Liver (tissue), 9 donors: ENCODE data around the gene FAM110A. TPM values are rescaled to one million over a fixed set of nuclear protein-coding genes. Genes with fewer than 3 reads are reported as not detected.

Source experiments
- DNase-seq: peaks from one replicate; pipeline ENCODE4 v3.0.0-alpha.2; 2017; ENCODE audit warnings: low spot score
- H3K27ac ChIP-seq, 2 donors: one replicate each; pipeline ENCODE4 v1.7.0; 2013; ENCODE audit warnings: inconsistent platforms in 2 of 2, low read length in 2 of 2, control low read depth in 1 of 2, low read depth in 1 of 2, mild to moderate bottlenecking in 1 of 2
- H3K27me3 ChIP-seq, 4 donors: one replicate each; pipeline versions ENCODE4 v1.6.1 to v1.7.0; 2013; ENCODE audit warnings: low read length in 3 of 4, inconsistent platforms in 1 of 4, mild to moderate bottlenecking in 1 of 4, moderate library complexity in 1 of 4; ENCODE audit not compliant: control insufficient read depth in 4 of 4, insufficient read depth in 4 of 4
- H3K36me3 ChIP-seq, 4 donors: one replicate each; pipeline versions ENCODE4 v1.6.1 to v1.7.0; 2013; ENCODE audit warnings: low read length in 3 of 4, mild to moderate bottlenecking in 3 of 4, low read depth in 1 of 4, moderate library complexity in 1 of 4; ENCODE audit not compliant: control insufficient read depth in 4 of 4, insufficient read depth in 3 of 4
- H3K4me1 ChIP-seq, 4 donors: one replicate each; pipeline versions ENCODE4 v1.6.1 to v1.7.0; 2013; ENCODE audit warnings: low read length in 3 of 4, mild to moderate bottlenecking in 3 of 4, moderate library complexity in 1 of 4; ENCODE audit not compliant: control insufficient read depth in 4 of 4, insufficient read depth in 4 of 4
- H3K4me3 ChIP-seq, 3 donors: one replicate each; pipeline versions ENCODE4 v1.6.1 to v1.7.0; 2013; ENCODE audit warnings: low read length in 3 of 3, control low read depth in 1 of 3, low read depth in 1 of 3, mild to moderate bottlenecking in 1 of 3
- H3K9ac ChIP-seq, 2 donors: one replicate each; pipeline ENCODE4 v1.7.0; 2013; ENCODE audit warnings: low read length in 2 of 2, mild to moderate bottlenecking in 2 of 2, moderate library complexity in 2 of 2, control low read depth in 1 of 2, low read depth in 1 of 2
- H3K9me3 ChIP-seq, 4 donors: one replicate each; pipeline versions ENCODE4 v1.6.1 to v1.7.0; 2013; ENCODE audit warnings: low read length in 3 of 4; ENCODE audit not compliant: control insufficient read depth in 4 of 4
- CTCF ChIP-seq: fragments of 150-350 bp; IDR thresholded peaks from 2 replicates; pipeline ENCODE4 v1.5.1; 2017; ENCODE audit warnings: improper control_type of control experiment, low read depth, low read length; ENCODE audit not compliant: missing input control
- EGR1 ChIP-seq, 2 donors: IDR thresholded peaks; 2 replicates each; pipeline ENCODE4 v1.6.1; 2016 to 2018; ENCODE audit warnings: antibody characterized with exemption in 2 of 2, low read depth in 2 of 2
- FOXA1 ChIP-seq: IDR thresholded peaks from 2 replicates; pipeline ENCODE4 v1.6.1; 2016; ENCODE audit warnings: antibody characterized with exemption
- FOXA2 ChIP-seq: IDR thresholded peaks from 2 replicates; pipeline ENCODE4 v1.6.1; 2016; ENCODE audit warnings: antibody characterized with exemption
- GABPA ChIP-seq, 2 donors: IDR thresholded peaks in 1 of 2; conservative IDR thresholded peaks in 1 of 2; 2 replicates each; pipeline ENCODE4 v1.6.1; 2016; ENCODE audit warnings: antibody characterized with exemption in 2 of 2, mild to moderate bottlenecking in 1 of 2, moderate library complexity in 1 of 2
- HNF4A ChIP-seq, 2 donors: conservative IDR thresholded peaks; 2 replicates each; pipeline ENCODE4 v1.6.1; 2016; ENCODE audit warnings: antibody characterized with exemption in 2 of 2, mild to moderate bottlenecking in 2 of 2
- HNF4G ChIP-seq: IDR thresholded peaks from 2 replicates; pipeline ENCODE4 v1.6.1; 2016; ENCODE audit warnings: antibody characterized with exemption
- JUND ChIP-seq, 2 donors: IDR thresholded peaks; 2 replicates each; pipeline ENCODE4 v1.6.1; 2016; ENCODE audit warnings: antibody characterized with exemption in 2 of 2
- MAX ChIP-seq: IDR thresholded peaks from 2 replicates; pipeline ENCODE4 v1.6.1; 2016; ENCODE audit warnings: antibody characterized with exemption
- REST ChIP-seq: IDR thresholded peaks from 2 replicates; pipeline ENCODE4 v1.6.1; 2016; ENCODE audit warnings: antibody characterized with exemption, mild to moderate bottlenecking
- RXRA ChIP-seq, 2 donors: IDR thresholded peaks; 2 replicates each; pipeline ENCODE4 v1.6.1; 2017 to 2018; ENCODE audit warnings: antibody characterized with exemption in 2 of 2, mild to moderate bottlenecking in 1 of 2
- SP1 ChIP-seq: IDR thresholded peaks from 2 replicates; pipeline ENCODE4 v1.6.1; 2018; ENCODE audit warnings: antibody characterized with exemption, mild to moderate bottlenecking
- YY1 ChIP-seq: IDR thresholded peaks from 2 replicates; pipeline ENCODE4 v1.6.1; 2016; ENCODE audit warnings: antibody characterized with exemption, mild to moderate bottlenecking
- WGBS: extraction: QIAGEN DNeasy Blood & Tissue Kit; methylation state at CpG from one replicate; pipeline ENCODE4 v1.1.7; 2013; 5-methylcytosine and 5-hydroxymethylcytosine counted together
- polyA plus RNA-seq, 2 donors: library from polyadenylated mRNA; stranded (reverse) in 1 of 2; unstranded in 1 of 2; fragments of 200-250 nt in 1 of 2; fragments of >200 nt in 1 of 2; fragmentation: Nextera tagmentation in 1 of 2; extraction: Ambion mirVana in 1 of 2; gene quantifications; one replicate each; pipeline versions ENCODE4 v1.2.1 to v1.2.3, GENCODE V29; 2013 to 2015
- total RNA-seq, 2 donors: library from RNA; depleted of rRNA; stranded (reverse); fragments of >200 nt; gene quantifications; one replicate each; pipeline ENCODE4 v1.2.3, GENCODE V29; 2014
- TF ChIP-seq, protein P1 (sequence below): IDR thresholded peaks from 2 replicates; pipeline ENCODE4 v1.6.1; 2016; ENCODE audit warnings: antibody characterized with exemption
- TF ChIP-seq, protein P2 (sequence below): IDR thresholded peaks from 2 replicates; pipeline ENCODE4 v1.6.1; 2016; ENCODE audit warnings: antibody characterized with exemption
- donor health status: healthy.
- donor health status: healthy.
- donor health status: healthy.
- donor health status: healthy.
- donor health status: healthy.

Gene FAM110A
- total and polyA plus RNA-seq, 4 donors, result 1.2 to 6.7 (median 2.0) TPM

GRCh38 chr20:821731-822065 lies 11.8 kb upstream of the FAM110A start:
- no peaks in the 10 kb centered on the region for H3K9me3 ChIP-seq
- no peak overlapping the region for H3K4me3 ChIP-seq
- no peaks in the 10 kb centered on the region for H3K4me1 ChIP-seq
- no peak for DNase-seq
- no peak overlapping the region for H3K9ac ChIP-seq
- no peak overlapping the region for H3K27ac ChIP-seq
- no peaks in the 10 kb centered on the region for H3K27me3 ChIP-seq
- TF ChIP-seq REST, result no peak
- TF ChIP-seq, protein P1, sequence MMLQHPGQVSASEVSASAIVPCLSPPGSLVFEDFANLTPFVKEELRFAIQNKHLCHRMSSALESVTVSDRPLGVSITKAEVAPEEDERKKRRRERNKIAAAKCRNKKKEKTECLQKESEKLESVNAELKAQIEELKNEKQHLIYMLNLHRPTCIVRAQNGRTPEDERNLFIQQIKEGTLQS, result no peak
- TF ChIP-seq SP1, result no peak
- no peak for TF ChIP-seq JUND (IDR thresholded peaks at IDR 0.05)
- no peak for TF ChIP-seq HNF4A (conservative IDR thresholded peaks at IDR 0.05)
- no peak for TF ChIP-seq GABPA (IDR thresholded peaks at IDR 0.05 in 1 of 2, conservative IDR thresholded peaks at IDR 0.05 in 1 of 2)
- no peak for TF ChIP-seq RXRA (IDR thresholded peaks at IDR 0.05)
- TF ChIP-seq FOXA1, result no peak
- no peak for TF ChIP-seq FOXA2
- TF ChIP-seq MAX, result no peak
- TF ChIP-seq CTCF, result no peak
- no peak for TF ChIP-seq HNF4G
- TF ChIP-seq EGR1 (IDR thresholded peaks at IDR 0.05; ENCODE audit: low read depth in 2 of 2), result no peak
- WGBS, result 89% methylated on average over 3 of the region's 3 CpGs
- no peaks in the 10 kb centered on the region for H3K36me3 ChIP-seq

- Histone ChIP-seq H3K9ac (no peak overlapping the region), H3K27ac (no peak overlapping the region), H3K4me1 (no peaks in the 10 kb centered on the region), H3K27me3 (no peaks in the 10 kb centered on the region), H3K36me3 (no peaks in the 10 kb centered on the region), H3K4me3 (no peak overlapping the region), H3K9me3 (no peaks in the 10 kb centered on the region)
- no peak for DNase-seq
- TF ChIP-seq JUND (IDR thresholded peaks at IDR 0.05) (no peak), YY1 (no peak)
- TF ChIP-seq, protein P2, sequence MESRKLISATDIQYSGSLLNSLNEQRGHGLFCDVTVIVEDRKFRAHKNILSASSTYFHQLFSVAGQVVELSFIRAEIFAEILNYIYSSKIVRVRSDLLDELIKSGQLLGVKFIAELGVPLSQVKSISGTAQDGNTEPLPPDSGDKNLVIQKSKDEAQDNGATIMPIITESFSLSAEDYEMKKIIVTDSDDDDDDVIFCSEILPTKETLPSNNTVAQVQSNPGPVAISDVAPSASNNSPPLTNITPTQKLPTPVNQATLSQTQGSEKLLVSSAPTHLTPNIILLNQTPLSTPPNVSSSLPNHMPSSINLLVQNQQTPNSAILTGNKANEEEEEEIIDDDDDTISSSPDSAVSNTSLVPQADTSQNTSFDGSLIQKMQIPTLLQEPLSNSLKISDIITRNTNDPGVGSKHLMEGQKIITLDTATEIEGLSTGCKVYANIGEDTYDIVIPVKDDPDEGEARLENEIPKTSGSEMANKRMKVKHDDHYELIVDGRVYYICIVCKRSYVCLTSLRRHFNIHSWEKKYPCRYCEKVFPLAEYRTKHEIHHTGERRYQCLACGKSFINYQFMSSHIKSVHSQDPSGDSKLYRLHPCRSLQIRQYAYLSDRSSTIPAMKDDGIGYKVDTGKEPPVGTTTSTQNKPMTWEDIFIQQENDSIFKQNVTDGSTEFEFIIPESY, result no peak
- 77% methylated on average over 12 of the region's 12 CpGs for WGBS
Measured at GRCh38 chr20:822651-823573, 10.6 kb upstream of the FAM110A start.
